IPS DF 4.7 (cell line): ENCODE measurements around the gene MRGPRX1.
"Not testable (repeated sequence)": the region's sequence is repeated elsewhere in the genome, so short reads cannot be mapped to it uniquely, and the experiment has no call there.

ENCODE experiments used
- DNase-seq: peaks from one replicate; pipeline ENCODE4 v3.0.0-alpha.2; 2013; ENCODE audit warnings: low spot score; ENCODE audit errors: extremely low read depth

The MRGPRX1 gene

DNA sequence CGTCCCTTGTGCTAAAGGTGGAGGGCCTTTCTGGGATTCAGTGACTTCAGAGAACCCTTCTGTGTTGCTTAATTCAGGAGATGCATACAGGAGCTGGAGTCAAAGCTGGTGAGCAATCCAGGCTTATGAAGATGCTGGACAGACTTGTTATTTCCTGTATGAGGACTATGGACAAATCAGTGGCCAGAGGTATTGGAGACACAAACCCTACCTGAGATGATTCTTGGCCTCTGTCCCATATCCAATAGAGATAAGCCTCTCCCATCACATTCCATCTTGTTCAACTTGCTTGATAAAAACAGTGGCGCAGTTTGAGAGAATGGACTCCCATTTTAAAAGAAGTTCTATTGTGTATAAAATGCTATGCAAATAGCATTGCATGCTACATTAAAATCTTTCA, at the start of gene MRGPRX1:
Gene MRGPRX1, minus strand, starts transcription at position 101 of the 400 bp plus-strand sequence. CDS start 4,630 bp downstream, outside the sequence.
- DNase-seq = no peak

DNA sequence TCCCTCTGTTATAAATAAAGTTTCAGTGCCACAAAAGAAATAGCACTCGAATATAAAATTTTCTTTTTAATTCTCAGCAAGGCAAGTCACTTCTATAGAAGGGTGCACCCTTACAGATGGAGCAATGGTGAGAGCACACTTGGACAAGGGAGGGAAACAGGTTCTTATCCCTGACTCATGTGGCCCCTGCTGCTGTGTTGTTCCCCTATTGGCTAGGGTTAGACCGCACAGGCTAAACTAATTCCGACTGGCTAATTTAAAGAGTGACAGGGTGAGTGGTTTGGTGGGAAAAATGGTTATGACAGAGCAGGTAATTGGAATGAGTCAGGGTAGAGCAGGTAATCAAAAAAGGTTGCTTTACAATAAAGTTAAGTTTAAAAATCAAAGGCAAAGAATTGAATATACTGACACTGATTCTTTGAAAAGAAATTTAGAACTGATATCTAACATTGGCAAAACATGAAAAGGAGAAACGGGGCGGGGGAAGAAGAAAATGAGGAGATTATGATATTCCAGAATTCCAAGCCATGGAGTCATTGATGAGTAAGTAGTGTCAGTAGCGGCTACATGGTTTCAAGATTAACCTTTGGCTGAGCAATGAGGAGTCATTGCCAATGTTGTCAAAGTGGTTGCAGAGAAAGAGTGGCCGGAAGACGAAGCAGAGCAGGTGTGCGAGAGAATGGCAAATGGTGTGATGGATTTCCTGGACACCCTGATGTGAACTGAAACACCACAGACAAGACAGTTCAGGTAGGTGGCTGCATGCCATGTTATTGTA, 48.4 kb upstream of the MRGPRX1 start:
- no peak for DNase-seq

DNA sequence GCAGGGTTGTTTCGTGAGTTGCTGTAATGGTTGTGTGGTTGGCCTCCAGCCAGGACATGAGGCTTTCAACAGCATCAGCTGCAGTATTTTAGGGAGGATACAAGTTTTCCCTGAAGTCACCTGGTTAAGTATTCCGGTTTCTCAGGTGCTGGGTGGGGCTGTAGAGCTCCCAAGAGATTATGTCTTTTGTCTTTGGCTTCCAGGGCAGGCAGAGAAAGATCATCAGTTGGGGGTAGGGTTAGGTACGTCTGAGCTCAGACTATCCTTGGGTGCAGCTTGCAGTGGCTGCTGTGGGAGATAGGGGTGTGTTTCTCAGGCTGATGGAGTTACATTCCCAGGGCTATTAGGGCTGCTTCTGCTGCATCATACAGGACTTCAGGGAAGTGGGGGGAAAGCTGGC, 47.5 kb upstream of the MRGPRX1 start:
- DNase-seq = no peak

DNA sequence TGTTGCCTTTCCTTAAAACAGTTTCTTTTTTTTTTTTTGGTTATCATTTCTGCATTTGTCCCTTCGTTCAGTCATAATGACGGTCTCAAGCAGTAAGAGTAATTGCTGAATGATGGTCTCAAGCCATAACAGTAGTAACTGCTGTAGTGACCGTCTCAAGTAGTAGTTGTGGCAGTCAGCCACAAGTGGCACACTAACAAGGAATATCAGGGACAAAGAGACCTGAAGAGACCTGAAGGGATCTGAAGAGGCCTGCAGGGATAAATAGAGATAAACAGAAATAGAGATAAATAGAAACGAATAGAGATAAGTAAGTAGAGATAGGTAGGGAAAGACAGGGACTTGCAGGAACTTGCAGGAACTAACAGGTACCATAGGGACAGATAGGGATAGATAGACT, 42.7 kb upstream of the MRGPRX1 start:
- DNase-seq = no peak

DNA sequence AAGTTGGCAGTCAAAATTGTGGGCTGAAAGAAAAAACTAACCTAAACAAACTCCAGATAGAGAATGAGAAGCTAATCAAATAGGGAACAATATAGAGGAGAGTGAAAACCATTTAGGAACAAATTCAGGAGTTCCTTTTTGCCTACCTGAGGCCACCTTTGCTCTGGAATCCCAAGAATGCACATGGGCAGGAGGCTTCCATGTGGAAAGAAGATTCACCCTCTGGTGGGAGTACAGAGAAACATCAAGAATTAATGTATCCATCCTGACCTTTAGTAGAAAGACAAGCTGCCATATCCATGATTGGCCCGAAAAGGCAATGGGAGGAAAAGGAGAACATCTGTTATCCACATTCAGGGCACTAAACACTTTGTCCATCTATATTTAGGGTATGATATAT, 35.0 kb upstream of the MRGPRX1 start:
- DNase-seq = no peak

DNA sequence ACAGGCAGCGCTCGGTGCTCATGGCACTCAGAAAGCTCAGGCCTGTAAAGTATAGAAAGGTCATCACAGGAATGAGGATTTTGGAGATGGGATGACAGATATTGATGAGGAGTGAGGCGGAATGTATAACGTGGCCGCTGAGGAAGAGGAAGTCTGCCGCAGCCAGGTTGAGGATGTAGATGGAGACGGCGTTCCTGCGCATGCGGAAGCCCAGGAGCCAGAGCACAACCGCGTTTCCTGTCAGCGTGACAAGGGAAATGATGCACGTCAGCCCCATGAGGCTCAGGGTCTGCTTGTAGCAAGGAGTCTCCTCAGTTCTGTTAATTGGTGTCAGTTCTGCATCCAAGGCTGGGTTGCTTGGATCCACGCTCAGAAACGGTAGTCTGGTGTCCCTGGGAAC, 33.1 kb upstream of the MRGPRX1 start:
- DNase-seq = no peak

DNA sequence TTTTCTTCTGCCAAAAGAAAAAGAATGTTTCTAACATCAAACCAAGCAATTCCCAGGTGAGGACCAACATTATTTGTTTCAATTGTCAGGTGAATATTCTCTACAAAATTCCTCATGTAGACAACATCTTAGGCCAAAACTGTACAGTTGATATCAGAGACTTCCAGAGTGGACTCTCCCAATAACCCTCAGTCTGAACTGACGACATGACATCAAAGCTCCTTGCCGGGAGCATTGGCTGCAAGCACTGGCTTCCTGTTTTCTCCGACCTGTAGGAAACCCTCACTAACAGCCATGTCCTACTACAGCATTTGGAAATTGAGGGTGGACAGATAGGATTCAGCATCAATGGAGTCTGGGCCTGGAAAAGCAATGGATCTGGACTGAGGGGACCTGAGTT, 30.5 kb upstream of the MRGPRX1 start:
- no peak for DNase-seq

DNA sequence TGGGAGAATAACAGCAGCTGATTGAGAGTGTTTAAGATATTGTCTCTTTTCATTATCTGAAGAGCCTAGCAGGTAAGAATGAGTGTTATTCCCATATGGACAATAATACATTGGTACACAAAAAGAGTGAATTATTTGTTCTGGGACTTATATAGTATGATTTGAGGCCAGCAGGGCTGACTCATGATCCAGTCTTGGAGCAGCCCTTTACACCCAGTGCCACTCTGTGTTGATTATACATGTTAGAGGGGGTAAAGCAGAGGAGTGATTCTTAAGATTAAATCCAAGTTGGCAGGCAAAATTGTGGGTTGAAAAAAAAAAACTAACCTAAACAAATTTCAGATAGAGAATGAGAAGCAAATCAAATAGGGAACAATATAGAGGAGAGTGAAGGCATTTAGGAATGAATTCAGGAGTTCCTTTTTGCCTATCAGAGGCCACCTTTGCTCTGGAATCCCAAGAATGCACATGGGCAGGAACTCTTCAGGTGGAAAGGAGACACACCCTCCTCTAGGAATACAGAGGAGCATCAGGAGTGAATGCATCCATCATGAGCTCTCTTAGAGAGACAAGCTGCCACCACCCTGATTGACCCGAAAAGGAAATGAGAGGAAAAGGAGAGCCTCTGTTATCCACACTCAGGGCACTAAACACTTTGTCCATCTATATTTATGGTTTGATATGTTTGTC, 19.2 kb upstream of the MRGPRX1 start:
- no peak for DNase-seq

DNA sequence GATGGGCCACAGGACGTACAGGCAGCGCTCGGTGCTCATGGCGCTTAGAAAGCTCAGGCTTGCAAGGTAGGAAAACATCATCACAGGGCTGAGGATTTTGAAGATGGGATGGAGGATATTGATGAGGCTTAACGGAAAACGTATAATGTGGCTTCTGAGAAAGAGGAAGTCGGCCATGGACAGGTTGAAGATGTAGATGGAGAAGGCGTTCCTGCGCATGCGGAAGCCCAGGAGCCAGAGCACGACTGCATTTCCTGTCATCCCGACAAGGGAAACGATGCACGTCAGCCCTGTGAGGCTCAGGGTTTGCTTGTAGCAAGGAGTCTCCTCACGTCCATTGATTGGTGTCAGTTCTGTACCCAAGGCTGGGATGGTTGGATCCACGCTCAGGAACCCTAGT, 17.4 kb upstream of the MRGPRX1 start:
- DNase-seq = no peak

DNA sequence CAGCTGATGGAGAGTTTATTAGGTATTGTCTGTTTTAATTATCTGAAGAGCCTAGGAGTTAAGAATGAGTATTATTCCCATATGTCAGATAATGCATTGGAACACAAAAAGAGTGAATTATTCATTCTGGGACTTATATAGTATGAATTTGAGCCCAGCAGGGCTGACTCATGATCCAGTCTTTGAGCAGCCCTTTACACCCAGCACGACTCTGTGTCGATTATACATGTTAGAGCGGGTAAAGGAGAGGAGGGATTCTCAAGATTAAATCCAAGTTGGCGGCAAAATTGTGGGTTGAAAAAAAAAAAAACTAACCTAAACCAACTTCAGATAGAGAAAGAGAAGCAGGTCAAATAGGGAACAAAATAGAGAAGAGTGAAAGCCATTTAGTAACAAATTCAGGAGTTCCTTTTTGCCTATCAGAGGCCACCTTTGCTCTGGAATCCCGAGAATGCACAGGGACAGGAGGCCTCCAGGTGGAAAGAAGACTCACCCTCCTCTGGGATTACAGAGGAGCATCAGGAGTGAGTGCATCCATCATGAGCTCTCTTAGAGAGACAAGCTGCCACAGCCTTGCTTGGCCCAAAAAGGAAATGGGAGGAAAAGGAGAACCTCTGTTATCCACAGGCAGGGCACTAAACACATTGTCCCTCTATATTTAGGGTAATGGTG, 3.1 kb downstream of the MRGPRX1 start:
- DNase-seq = no peak

DNA sequence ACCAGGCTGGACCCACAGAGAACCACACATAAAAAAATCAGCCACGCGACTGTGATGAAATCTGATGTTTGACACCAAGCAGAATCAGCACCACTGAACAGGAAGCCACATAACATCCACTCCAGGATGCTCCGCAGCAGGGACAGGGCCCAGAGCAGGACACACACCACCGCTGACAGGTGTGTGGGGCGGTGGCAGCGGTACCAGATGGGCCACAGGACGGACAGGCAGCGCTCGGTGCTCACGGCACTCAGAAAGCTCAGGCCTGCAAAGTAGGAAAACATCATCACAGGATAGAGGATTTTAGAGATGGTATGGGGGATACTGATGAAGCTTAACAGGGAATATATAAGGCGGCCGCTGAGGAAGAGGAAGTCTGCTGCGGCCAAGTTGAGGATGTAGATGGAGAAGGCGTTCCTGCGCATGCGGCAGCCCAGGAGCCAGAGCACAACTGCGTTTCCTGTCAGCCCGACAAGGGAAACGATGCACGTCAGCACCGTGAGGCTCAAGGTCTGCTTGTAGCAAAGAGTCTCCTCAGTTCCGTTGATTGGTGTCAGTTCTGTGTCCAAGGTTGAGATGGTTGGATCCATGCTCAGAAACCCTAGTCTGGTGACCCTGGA, 4.9 kb downstream of the MRGPRX1 start:
- no peak for DNase-seq

DNA sequence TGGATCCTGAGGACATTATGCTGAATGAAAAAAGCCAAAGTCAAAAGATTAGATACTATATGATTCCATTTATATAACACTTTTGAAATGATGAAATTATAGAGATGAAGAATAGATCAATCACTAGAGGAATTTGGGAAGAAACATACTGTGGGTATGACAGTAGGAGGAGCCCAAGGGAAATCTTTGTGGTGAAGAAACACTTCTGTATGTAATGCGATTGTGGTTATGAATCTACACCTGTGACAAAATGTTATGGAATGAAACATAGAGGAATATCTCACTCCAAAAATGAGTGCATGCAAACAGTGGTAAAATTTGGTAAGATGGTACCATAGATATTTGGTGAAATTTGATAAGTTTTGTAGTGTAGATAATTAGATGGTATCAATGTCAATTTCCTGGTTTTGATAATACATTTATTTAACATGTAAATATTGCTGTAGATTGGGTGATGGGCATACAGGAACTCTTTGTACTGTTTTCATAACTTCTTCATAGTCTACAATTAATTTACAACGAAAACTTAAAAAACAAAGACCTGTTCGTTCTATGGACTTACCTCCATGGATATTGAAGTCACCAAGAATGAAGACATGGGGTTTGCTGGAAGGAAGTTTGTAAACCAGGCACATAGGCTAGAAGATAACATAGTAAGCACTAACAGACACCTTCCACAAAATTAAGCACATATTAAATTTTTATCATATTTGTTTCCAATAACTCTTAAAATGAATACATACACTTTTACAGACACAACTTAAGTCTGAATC, 11.5 kb downstream of the MRGPRX1 start:
- no peak for DNase-seq

DNA sequence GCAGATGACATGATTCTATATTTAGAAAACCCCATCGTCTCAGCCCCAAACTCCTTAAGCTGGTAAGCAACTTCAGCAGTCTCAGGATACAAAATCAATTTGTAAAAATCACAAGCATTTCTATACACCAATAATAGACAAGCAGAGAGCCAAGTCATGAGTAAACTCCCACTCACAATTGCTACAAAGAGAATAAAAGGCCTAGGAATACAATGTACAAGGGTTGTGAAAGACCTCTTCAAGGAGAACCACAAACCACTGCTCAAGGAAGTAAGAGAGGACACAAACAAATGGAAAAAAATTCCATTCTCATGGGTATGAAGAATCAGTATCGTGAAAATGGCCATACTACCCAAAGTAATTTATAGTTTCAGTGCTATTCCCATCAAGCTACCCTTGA, 13.8 kb downstream of the MRGPRX1 start:
- not testable (repeated sequence) for DNase-seq

DNA sequence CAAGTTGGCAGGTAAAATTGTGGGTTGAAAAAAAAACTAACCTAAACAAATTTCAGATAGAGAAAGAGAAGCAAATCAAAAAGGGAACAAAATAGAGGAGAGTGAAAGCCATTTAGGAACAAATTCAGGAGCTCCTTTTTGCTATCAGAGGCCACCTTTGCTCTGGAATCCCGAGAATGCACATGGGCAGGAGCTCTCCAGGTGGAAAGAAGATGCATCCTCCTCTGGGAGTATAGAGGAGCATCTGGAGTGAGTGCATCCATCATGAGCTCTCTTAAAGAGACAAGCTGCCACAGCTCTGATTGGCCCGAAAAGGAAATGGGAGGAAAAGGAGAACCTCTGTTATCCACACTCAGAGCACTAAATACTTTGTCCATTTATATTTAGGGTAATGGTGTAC, 26.3 kb downstream of the MRGPRX1 start:
- no peak for DNase-seq

DNA sequence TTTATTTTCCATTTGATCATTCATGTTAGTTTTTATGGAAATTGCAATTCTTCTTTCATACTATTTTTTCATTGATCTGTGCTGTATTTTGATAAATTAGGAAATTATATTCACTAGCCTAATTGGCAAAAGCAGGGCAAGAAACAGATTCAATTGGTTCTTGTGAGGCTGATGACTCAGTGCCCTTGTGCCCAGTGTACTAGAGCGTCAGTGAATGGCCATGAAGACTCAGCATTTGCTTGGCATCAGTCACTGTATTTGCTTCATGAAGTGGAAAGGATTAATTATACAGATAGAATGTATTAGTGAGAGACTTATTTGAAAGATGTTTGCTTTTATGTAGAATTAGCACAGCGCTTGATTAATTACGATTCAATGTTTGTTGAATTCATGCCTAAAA, 31.8 kb downstream of the MRGPRX1 start:
- no peak for DNase-seq

DNA sequence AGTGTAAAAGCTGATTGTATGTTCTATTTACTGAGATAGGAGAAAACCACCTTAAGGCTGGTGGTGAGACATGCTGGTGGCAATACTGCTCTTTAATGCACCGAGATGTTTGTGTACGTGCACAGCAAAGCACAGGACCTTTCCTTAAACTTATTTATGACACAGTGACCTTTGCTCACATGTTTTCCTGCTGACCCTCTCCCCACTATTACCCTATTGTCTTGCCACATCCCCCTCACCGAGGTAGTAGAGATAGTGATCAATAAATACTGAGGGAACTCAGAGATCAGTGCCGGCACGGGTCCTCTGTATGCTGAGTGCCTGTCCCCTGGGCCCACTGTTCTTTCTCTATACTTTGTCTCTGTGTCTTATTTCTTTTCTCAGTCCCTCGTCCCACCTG, 38.6 kb downstream of the MRGPRX1 start:
- not testable (repeated sequence) for DNase-seq

DNA sequence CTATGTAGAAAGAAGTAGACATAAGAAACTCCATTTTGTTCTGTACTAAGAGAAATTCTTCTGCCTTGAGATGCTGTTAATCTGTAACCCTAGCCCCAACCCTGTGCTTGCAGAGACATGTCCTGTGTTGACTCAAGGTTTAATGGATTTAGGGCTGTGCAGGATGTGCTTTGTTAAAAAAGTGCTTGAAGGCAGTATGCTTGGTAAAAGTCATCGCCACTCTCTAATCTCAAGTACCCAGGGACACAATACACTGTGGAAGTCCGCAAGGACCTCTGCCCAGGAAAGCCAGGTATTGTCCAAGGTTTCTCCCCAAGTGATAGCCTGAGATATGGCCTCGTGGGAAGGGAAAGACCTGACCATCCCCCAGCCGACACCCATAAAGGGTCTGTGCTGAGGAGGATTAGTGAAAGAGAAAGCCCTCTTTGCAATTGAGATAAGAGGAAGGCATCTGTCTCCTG, 39.0 kb downstream of the MRGPRX1 start:
- DNase-seq = not testable (repeated sequence)

DNA sequence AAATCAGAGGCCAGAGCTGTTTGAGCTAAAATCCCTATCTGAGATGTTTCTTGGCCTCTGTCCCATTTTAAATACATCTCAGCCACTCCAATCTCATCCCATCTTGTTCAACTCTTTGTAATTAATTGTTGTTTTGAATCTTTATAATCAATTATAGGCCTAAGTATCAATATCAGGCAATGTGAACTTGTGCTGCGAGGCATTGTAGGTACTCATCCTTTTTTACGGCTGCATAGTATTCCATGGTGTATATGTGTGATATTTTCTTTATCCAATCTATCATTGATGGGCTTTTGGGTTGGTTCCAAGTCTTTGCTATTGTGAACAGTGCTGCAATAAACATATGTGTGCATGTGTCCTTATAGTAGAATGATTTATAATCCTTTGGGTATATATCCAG, 47.5 kb downstream of the MRGPRX1 start:
- DNase-seq = not testable (repeated sequence)

DNA sequence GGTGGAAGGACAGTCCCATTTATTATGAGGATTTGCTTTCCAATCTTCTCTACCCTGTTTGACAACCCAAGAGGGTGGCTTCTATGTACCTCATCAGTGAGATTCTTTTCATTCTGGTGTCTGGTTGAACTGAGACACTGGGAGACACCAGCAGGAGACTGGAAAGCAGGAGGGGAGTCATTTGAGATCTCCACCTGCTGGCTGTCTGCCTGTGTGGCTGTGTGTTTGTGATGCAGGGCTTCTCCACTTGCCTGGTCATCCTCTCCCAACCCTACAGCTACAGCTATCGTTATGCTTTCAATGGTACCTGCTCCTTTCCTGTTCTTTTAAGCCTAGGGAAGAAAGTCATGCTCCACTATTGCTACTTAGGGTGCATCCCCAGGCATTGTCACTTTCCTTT, 48.6 kb downstream of the MRGPRX1 start:
- no peak for DNase-seq
